DND-41 (cell line): ENCODE results near the gene VTI1A.

ENCODE experiments used
- CTCF ChIP-seq: IDR thresholded peaks from 2 replicates; pipeline ENCODE4 v1.5.1; 2012; ENCODE audit warnings: borderline replicate concordance, low read length, moderate library complexity, mild to moderate bottlenecking; ENCODE audit not compliant: poor library complexity, severe bottlenecking; ENCODE audit errors: extremely low read depth
- EZH2 ChIP-seq: IDR thresholded peaks from 3 replicates; pipeline ENCODE4 v1.6.1; 2012; ENCODE audit warnings: borderline replicate concordance, low read depth, mild to moderate bottlenecking, moderate library complexity, low read length, inconsistent platforms; ENCODE audit not compliant: severe bottlenecking

GRCh38 chr10:112728118-112728883, 281.3 kb downstream of the VTI1A start:
- TF ChIP-seq EZH2 (no peak), CTCF (no peak)
